CD4-positive, alpha-beta T cell treated with Interferon alpha-2 for 1 hour (primary cell): ENCODE results near the gene CFAP74.

ENCODE experiments used
- DNase-seq, 2 donors: peaks; one replicate each; pipeline ENCODE4 v3.0.0-alpha.2; 2020 to 2022

CFAP74 gene

GRCh38 chr1:2003541-2004131, at the start of gene CFAP74:
TSS of gene CFAP74 (minus strand) at chr1:2003786. CDS start at chr1:1990956, 12,830 bp downstream.
- no peak for DNase-seq

GRCh38 chr1:2053217-2053616, 49.6 kb upstream of the CFAP74 start:
- DNase-seq = no peak

- DNase-seq = no peak
Observed at GRCh38 chr1:2052756-2053155, 49.2 kb upstream of the CFAP74 start.

- no peak for DNase-seq
Observed at GRCh38 chr1:2052054-2052679, 48.6 kb upstream of the CFAP74 start.

GRCh38 chr1:2050793-2051682, 47.5 kb upstream of the CFAP74 start:
- DNase-seq = no peak

- no peak for DNase-seq
Observed at GRCh38 chr1:2050461-2050792, 46.8 kb upstream of the CFAP74 start.

GRCh38 chr1:2049718-2050431, 46.3 kb upstream of the CFAP74 start, which contains the start of gene PRKCZ:
TSS of gene PRKCZ (plus strand) at chr1:2050411. CDS start at chr1:2050631, 220 bp downstream.
- DNase-seq = peak; percentile 92 to 96

GRCh38 chr1:2049225-2049717, 45.7 kb upstream of the CFAP74 start:
- peak in 1 of 2 donors; percentile 15 for DNase-seq

GRCh38 chr1:2047749-2048729, 44.5 kb upstream of the CFAP74 start:
- no peak for DNase-seq

- no peak for DNase-seq
Observed at GRCh38 chr1:2046953-2047748, 43.6 kb upstream of the CFAP74 start.

GRCh38 chr1:2046174-2046917, 42.8 kb upstream of the CFAP74 start:
- peak; percentile 37 to 39 for DNase-seq

- DNase-seq = no peak
Observed at GRCh38 chr1:2045468-2046173, 42.0 kb upstream of the CFAP74 start.

- DNase-seq = peak; percentile 69 to 86
Observed at GRCh38 chr1:2044510-2045319, 41.1 kb upstream of the CFAP74 start.

- DNase-seq = no peak
Observed at GRCh38 chr1:2043886-2044285, 40.3 kb upstream of the CFAP74 start.

- no peak for DNase-seq
Observed at GRCh38 chr1:2042830-2043773, 39.5 kb upstream of the CFAP74 start.

- DNase-seq = no peak
Observed at GRCh38 chr1:2041887-2042286, 38.3 kb upstream of the CFAP74 start.

- no peak for DNase-seq
Observed at GRCh38 chr1:2041305-2041704, 37.7 kb upstream of the CFAP74 start.
